A673 (cell line): ENCODE data around the gene EDA. TPM values are rescaled to one million over a fixed set of nuclear protein-coding genes. Genes with fewer than 3 reads are reported as not detected.

Source experiments
- BruUV-seq: library from RNA; stranded (reverse); fragments of 400-500 nt; replicated peaks from 2 replicates; lab custom pipeline; 2021; lab: Mats Ljungman, UMichigan
- CTCF ChIA-PET: fragments of 300-600 bp; sonication (Branson Sonifier 250); formaldehyde crosslinking; loops from one replicate; lab custom pipeline; 2022; ENCODE audit warnings: antibody characterized with exemption; lab: Charles Lee
- POLR2A ChIA-PET: fragments of 300-600 bp; sonication (Branson Sonifier 250); formaldehyde crosslinking; loops from one replicate; lab custom pipeline; 2022; ENCODE audit warnings: antibody characterized with exemption; ENCODE audit not compliant: low non-redundant PET; lab: Charles Lee
- DNase-seq: peaks from one replicate; pipeline ENCODE4 v3.0.0-alpha.2; 2015; ENCODE audit warnings: low spot score
- H3K27ac ChIP-seq: fragments of 200-600 bp; sonication (generic); 2 replicates; pipeline ENCODE4 v1.5.1; 2016; ENCODE audit warnings: mixed run types, low read depth, mild to moderate bottlenecking, mixed read lengths, antibody characterized with exemption, low read length; ENCODE audit not compliant: poor library complexity, severe bottlenecking
- H3K27me3 ChIP-seq: fragments of 200-600 bp; sonication (generic); replicated peaks from 2 replicates; pipeline ENCODE4 v1.6.1; 2017; ENCODE audit warnings: mixed run types, low read depth, mild to moderate bottlenecking, mixed read lengths, antibody characterized with exemption, low read length; ENCODE audit not compliant: insufficient read depth, poor library complexity
- H3K36me3 ChIP-seq: fragments of 200-600 bp; sonication (generic); 2 replicates; pipeline ENCODE4 v1.6.1; 2016; ENCODE audit warnings: mixed run types, mild to moderate bottlenecking, mixed read lengths, antibody characterized with exemption, low read length; ENCODE audit not compliant: insufficient read depth, poor library complexity, severe bottlenecking
- H3K4me1 ChIP-seq: fragments of 200-600 bp; sonication (generic); 2 replicates; pipeline ENCODE4 v1.6.1; 2017; ENCODE audit warnings: mixed run types, mild to moderate bottlenecking, mixed read lengths, antibody characterized with exemption, low read length; ENCODE audit not compliant: insufficient read depth, poor library complexity, severe bottlenecking
- H3K4me3 ChIP-seq: fragments of 200-600 bp; sonication (generic); 2 replicates; pipeline ENCODE4 v1.5.1; 2016; ENCODE audit warnings: low read depth, mixed run types, mild to moderate bottlenecking, mixed read lengths, low read length; ENCODE audit not compliant: poor library complexity, severe bottlenecking
- H3K9me3 ChIP-seq: fragments of 200-600 bp; sonication (generic); 2 replicates; pipeline ENCODE4 v1.6.1; 2016; ENCODE audit warnings: mixed run types, low read depth, mild to moderate bottlenecking, mixed read lengths, antibody characterized with exemption, low read length; ENCODE audit not compliant: poor library complexity, severe bottlenecking
- CTCF ChIP-seq: fragments of 300-800, 200-600 bp; sonication (generic); conservative IDR thresholded peaks from 2 replicates; pipeline ENCODE4 v1.5.1; 2017; ENCODE audit warnings: low read depth, mild to moderate bottlenecking, antibody characterized with exemption, low read length, moderate library complexity, mixed read lengths
- EZH2 ChIP-seq: fragments of 200-600 bp; sonication (generic); IDR thresholded peaks from 2 replicates; pipeline ENCODE4 v1.6.1; 2017; ENCODE audit warnings: borderline replicate concordance, low read depth, mild to moderate bottlenecking, mixed read lengths, antibody characterized with exemption, low read length; ENCODE audit not compliant: poor library complexity, severe bottlenecking
- intact Hi-C: fragments of 100-400 bp; cut with micrococcal nuclease; formaldehyde crosslinking; loops from one replicate; pipeline ENCODE4 v1.10.0; 2022; ENCODE audit not compliant: unreplicated experiment
- total RNA-seq: library from RNA; stranded (reverse); gene quantifications from 2 replicates; pipeline ENCODE4 v1.2.3, GENCODE V29; 2021

EDA gene
- total RNA-seq, 1 experiment from 2014 or later: 3.3 TPM

GRCh38 chrX:70044541-70045245 lies 428.8 kb downstream of the EDA start:
- Histone ChIP-seq H3K4me1 (no peaks in the 10 kb centered on the region), H3K9me3 (no peaks in the 10 kb centered on the region), H3K4me3 (no peak overlapping the region), H3K36me3 (no peaks in the 10 kb centered on the region), H3K27ac (no peak overlapping the region), H3K27me3 (no peaks in the 10 kb centered on the region)
- ChIA-PET CTCF (no interaction called here), POLR2A (no interaction called here)
- TF ChIP-seq CTCF: no peak
- TF ChIP-seq EZH2: no peak
- BruUV-seq: no TSS peak
- intact Hi-C loops: no loop called here
- DNase-seq: no peak

GRCh38 chrX:70046978-70047377 lies 431.1 kb downstream of the EDA start:
- TF ChIP-seq CTCF (no peak), EZH2 (no peak)
- no TSS peak for BruUV-seq
- H3K27me3 ChIP-seq: no peaks in the 10 kb centered on the region
- CTCF ChIA-PET: no interaction called here
- H3K9me3 ChIP-seq: no peaks in the 10 kb centered on the region
- no peak overlapping the region for H3K4me3 ChIP-seq
- H3K36me3 ChIP-seq: no peaks in the 10 kb centered on the region
- H3K27ac ChIP-seq: no peak overlapping the region
- no peak for DNase-seq
- no peaks in the 10 kb centered on the region for H3K4me1 ChIP-seq
- intact Hi-C loops: no loop called here
- POLR2A ChIA-PET: no interaction called here

GRCh38 chrX:70049406-70049805 lies 433.5 kb downstream of the EDA start:
- BruUV-seq: no TSS peak
- Histone ChIP-seq H3K9me3 (no peaks in the 10 kb centered on the region), H3K36me3 (no peaks in the 10 kb centered on the region), H3K27ac (no peak overlapping the region), H3K4me3 (no peak overlapping the region), H3K27me3 (no peaks in the 10 kb centered on the region), H3K4me1 (no peaks in the 10 kb centered on the region)
- intact Hi-C loops: no loop called here
- DNase-seq: no peak
- no peak for TF ChIP-seq CTCF
- TF ChIP-seq EZH2: no peak
- POLR2A ChIA-PET: no interaction called here
- CTCF ChIA-PET: no interaction called here
